Measurements from ENCODE around the gene MTHFR.

Gene MTHFR

GRCh38 chr1:11802616-11802972 is 3.2 kb downstream of the MTHFR start:
- Histone ChIP-seq H3K9me3 (ENCODE audit: control insufficient read depth, insufficient read depth, low read depth, low read length) (no peaks in the 10 kb centered on the region), H3K36me3 (ENCODE audit: control insufficient read depth in 2 of 2, insufficient read depth in 1 of 2, low read length in 2 of 2) (peaks cover 0 to 52% of the 10 kb centered on the region in 2 experiments; a peak in 2 of 3 replicates), H3K4me3 (ENCODE audit: low read depth, low read length) (peak overlapping the region; percentile 35), H3K27ac (ENCODE audit: extremely low read depth, low read depth, low read length) (no peak overlapping the region), H3K4me1 (ENCODE audit: control insufficient read depth, insufficient read depth, low read length) (peaks cover 4% of the 10 kb centered on the region)
- TF ChIP-seq MZF1 (tag by site-specific recombination; IDR thresholded peaks at IDR 0.05; ENCODE audit: borderline replicate concordance), result no peak
- peak; percentile 21 for TF ChIP-seq SP2 (tag by site-specific recombination; IDR thresholded peaks at IDR 0.05)
- ChIA-PET CTCF (interaction anchor here (0.6 to 1.3 kb wide), 3 partner anchors 17 to 454 kb away, joined by 3 to 4 read pairs (median 4); no protein-coding TSS in a partner anchor), POLR2A (interaction anchor here (1.3 to 1.9 kb wide), 3 partner anchors 8 to 106 kb away, joined by 6 to 11 read pairs (median 9); no protein-coding TSS in a partner anchor)

DNA sequence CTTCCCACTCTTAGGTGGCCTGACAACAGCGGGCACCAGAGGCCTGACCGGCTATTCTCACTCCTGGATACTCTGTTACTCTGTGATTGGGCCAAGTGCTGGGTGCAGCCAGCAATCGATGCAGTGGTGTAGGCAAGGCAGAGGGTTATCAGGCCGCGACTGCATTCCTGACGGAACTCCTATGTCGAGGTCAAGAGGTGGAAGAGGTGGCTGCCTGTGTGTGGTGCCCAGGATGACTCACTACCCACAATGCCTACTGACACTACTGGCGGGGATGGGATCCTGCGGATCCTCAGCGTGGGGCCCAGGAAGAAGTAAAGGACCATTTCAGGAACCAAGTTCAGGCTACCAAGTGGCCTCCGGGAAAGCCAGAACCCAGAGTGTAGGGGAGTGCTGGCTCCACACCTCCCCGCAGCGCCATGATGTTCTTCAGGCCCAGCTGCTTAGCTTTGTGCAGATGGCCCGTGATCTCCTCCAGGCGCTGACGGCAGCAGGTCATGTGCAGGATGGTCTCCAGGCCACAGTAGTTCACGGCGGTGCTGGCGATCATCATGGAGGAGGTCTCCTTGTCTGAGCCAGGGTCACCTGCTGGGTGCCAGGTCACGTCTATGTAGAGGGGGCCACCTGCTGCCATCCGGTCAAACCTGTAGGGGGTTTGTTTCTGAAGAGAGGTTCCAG is 4.9 kb downstream of the MTHFR start:
- no peak overlapping the region for H3K4me3 ChIP-seq (ENCODE audit: low read depth, low read length)
- CTCF ChIA-PET, result interaction anchor here (0.8 kb wide), 1 partner anchor 38 kb away, joined by 3 read pairs; no protein-coding TSS in a partner anchor
- POLR2A ChIA-PET, result no interaction called here
- no peak for TF ChIP-seq ZNF621 (tag by site-specific recombination; IDR thresholded peaks at IDR 0.05)
- peak; percentile 21; the same call in 1 of the 2 replicates for TF ChIP-seq ZIC2 (tag by site-specific recombination; IDR thresholded peaks at IDR 0.05)
- H3K9me3 ChIP-seq (ENCODE audit: control insufficient read depth, insufficient read depth, low read depth, low read length), result no peaks in the 10 kb centered on the region
- H3K27ac ChIP-seq (ENCODE audit: extremely low read depth, low read depth, low read length), result no peak overlapping the region
- H3K36me3 ChIP-seq (ENCODE audit: control insufficient read depth in 2 of 2, insufficient read depth in 1 of 2, low read length in 2 of 2), result peaks cover 0 to 55% of the 10 kb centered on the region in 2 experiments; a peak in 1 of 3 replicates
- peaks cover 4% of the 10 kb centered on the region; the same call in 1 of the 2 replicates for H3K4me1 ChIP-seq (ENCODE audit: control insufficient read depth, insufficient read depth, low read length)

DNA sequence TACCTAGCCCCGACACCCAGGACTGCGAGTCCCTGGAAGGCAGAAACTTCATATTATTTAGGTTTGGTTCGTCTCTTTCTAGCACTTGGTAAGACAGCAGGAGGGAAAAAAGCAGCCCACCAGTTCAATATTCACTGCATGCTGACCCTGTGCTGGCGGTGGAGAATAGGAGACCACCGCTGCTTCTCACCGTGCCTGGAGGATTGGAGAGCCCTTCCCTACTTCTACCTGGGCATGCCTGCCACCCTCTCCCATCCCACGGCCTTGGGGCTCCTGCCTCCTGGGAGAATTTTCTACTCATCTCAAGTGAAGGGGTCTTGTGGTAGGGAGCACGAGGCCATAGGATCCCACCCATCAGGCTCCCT is 5.4 kb downstream of the MTHFR start:
- TF ChIP-seq ZNF610 (tag by site-specific recombination; IDR thresholded peaks at IDR 0.05; ENCODE audit: borderline replicate concordance) (no peak), ZNF670 (tag by site-specific recombination; IDR thresholded peaks at IDR 0.05; ENCODE audit: low read depth) (no peak), KLF16 (tag by site-specific recombination; IDR thresholded peaks at IDR 0.05) (no peak)
- peaks cover 0 to 60% of the 10 kb centered on the region in 2 experiments; a peak in 1 of 3 replicates for H3K36me3 ChIP-seq (ENCODE audit: control insufficient read depth in 2 of 2, insufficient read depth in 1 of 2, low read length in 2 of 2)
- POLR2A ChIA-PET, result no interaction called here

DNA sequence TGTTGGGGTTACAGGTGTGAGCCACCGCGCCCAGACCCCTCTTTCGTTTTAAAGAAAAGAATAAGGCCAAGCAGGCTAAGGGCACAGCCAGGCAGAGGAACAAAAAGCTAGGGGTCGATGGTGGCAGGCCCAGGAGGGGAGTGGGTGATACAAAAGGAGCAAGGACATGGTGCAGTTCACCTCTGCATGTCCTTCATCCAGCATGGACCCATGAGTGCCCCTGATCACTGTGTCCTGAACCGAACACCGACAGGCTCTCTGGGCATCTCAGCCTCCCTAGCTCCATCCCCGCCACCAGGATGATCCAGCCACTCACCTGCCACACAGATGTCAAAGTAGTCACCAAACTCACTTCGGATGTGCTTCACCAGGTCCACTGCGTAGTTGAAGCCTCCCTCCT is 5.9 kb downstream of the MTHFR start:
- Histone ChIP-seq H3K27ac (ENCODE audit: extremely low read depth, low read depth, low read length) (no peak overlapping the region), H3K4me3 (ENCODE audit: low read depth, low read length) (no peak overlapping the region), H3K4me1 (ENCODE audit: control insufficient read depth, insufficient read depth, low read length) (peaks cover 4% of the 10 kb centered on the region; the same call in 1 of the 2 replicates), H3K9me3 (ENCODE audit: control insufficient read depth, insufficient read depth, low read depth, low read length) (no peaks in the 10 kb centered on the region), H3K36me3 (ENCODE audit: control insufficient read depth in 2 of 2, insufficient read depth in 1 of 2, low read length in 2 of 2) (peaks cover 0 to 65% of the 10 kb centered on the region in 2 experiments; a peak in 1 of 3 replicates)
- ChIA-PET CTCF (no interaction called here), POLR2A (no interaction called here)
- TF ChIP-seq BCL11B (tag by site-specific recombination; IDR thresholded peaks at IDR 0.05; ENCODE audit: low read depth), result no peak
- TF ChIP-seq ZNF777 (tag by site-specific recombination; IDR thresholded peaks at IDR 0.05; ENCODE audit: borderline replicate concordance), result no peak
- TF ChIP-seq EGR2 (tag by site-specific recombination; IDR thresholded peaks at IDR 0.05; ENCODE audit: low read depth), result no peak
- no peak for TF ChIP-seq TCF7L2 (IDR thresholded peaks at IDR 0.05; ENCODE audit: borderline replicate concordance, low read depth, low read length)
- no peak for TF ChIP-seq ZNF629 (tag by site-specific recombination; IDR thresholded peaks at IDR 0.05)
- TF ChIP-seq ZNF416 (tag by site-specific recombination; IDR thresholded peaks at IDR 0.05), result no peak
- no peak for TF ChIP-seq ZNF518A (tag by site-specific recombination; conservative IDR thresholded peaks at IDR 0.05; ENCODE audit: low read depth)
- no peak for TF ChIP-seq ZNF585B (tag by site-specific recombination; IDR thresholded peaks at IDR 0.05)
- TF ChIP-seq GLI4 (tag by site-specific recombination; IDR thresholded peaks at IDR 0.05), result no peak
- no peak for TF ChIP-seq ZNF335 (tag by site-specific recombination; conservative IDR thresholded peaks at IDR 0.05)
- no peak for TF ChIP-seq PBX3 (CRISPR knock-in tag; IDR thresholded peaks at IDR 0.05)
- no peak for TF ChIP-seq ZBTB26 (tag by site-specific recombination; optimal IDR thresholded peaks at IDR 0.05)
- TF ChIP-seq ZNF747 (tag by site-specific recombination; IDR thresholded peaks at IDR 0.05), result no peak

More for the DNA sequence above, 5.4 kb downstream of the MTHFR start:
- H3K9me3 ChIP-seq (ENCODE audit: control insufficient read depth, insufficient read depth, low read depth, low read length), result no peaks in the 10 kb centered on the region
- H3K27ac ChIP-seq (ENCODE audit: extremely low read depth, low read depth, low read length), result no peak overlapping the region
- CTCF ChIA-PET, result no interaction called here
- peaks cover 4% of the 10 kb centered on the region; the same call in 1 of the 2 replicates for H3K4me1 ChIP-seq (ENCODE audit: control insufficient read depth, insufficient read depth, low read length)
- no peak overlapping the region for H3K4me3 ChIP-seq (ENCODE audit: low read depth, low read length)

Data from HEK293 (cell line).